GM12874 (cell line): Measurements from ENCODE around the gene CD8B.
"Not testable (repeated sequence)": the region's sequence is repeated elsewhere in the genome, so short reads cannot be mapped to it uniquely, and the experiment has no call there.

Experiments used
- TF ChIP-seq, protein P1 (sequence below): IDR thresholded peaks from 2 replicates; pipeline ENCODE4 v1.5.1; 2011; ENCODE audit warnings: low read depth, mild to moderate bottlenecking, control low read depth, low read length, moderate library complexity; ENCODE audit not compliant: insufficient read depth

The CD8B gene

DNA sequence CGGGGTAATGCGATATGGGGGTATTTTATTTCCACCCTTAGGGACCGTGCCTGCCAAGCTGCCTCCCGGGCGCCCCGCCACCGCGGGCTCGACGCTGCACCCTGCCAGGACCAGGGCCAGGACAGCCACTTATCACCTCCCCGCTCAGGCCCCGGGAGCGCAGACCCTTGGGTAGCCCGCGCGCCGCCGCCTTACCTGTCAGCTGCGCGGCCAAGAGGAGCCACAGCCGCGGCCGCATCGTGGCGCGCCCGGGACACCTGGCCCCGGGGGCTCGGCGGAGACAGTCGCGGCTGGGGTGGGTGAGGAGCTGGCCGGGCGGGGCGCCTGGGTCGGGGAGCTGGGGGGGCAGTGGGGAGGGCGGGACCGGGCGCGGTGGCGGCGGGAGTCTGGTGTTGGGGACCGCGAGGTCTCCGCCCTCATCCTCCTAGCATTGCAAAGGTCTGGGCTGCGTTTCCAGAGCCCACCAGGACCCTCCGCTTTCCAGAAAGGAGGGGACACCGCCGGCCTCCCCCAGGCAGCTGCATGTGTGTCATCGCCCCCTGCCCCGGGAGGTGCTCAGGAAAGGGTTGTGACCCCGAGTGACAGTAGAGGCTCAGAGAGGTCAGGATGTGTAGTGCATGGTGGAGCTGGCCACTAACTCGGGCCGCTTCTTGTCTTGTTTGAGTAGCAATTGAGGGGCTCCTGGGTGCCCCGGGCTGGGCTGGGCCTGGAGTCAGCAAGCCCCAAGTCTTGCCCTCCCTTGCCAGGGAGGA lies at the start of gene CD8B:
Gene CD8B (minus strand): TSS at position 259 of the 752 bp plus-strand sequence. CDS start 21 bp downstream, at position 238.
- TF ChIP-seq, protein P1, sequence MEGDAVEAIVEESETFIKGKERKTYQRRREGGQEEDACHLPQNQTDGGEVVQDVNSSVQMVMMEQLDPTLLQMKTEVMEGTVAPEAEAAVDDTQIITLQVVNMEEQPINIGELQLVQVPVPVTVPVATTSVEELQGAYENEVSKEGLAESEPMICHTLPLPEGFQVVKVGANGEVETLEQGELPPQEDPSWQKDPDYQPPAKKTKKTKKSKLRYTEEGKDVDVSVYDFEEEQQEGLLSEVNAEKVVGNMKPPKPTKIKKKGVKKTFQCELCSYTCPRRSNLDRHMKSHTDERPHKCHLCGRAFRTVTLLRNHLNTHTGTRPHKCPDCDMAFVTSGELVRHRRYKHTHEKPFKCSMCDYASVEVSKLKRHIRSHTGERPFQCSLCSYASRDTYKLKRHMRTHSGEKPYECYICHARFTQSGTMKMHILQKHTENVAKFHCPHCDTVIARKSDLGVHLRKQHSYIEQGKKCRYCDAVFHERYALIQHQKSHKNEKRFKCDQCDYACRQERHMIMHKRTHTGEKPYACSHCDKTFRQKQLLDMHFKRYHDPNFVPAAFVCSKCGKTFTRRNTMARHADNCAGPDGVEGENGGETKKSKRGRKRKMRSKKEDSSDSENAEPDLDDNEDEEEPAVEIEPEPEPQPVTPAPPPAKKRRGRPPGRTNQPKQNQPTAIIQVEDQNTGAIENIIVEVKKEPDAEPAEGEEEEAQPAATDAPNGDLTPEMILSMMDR: not testable (repeated sequence)

DNA sequence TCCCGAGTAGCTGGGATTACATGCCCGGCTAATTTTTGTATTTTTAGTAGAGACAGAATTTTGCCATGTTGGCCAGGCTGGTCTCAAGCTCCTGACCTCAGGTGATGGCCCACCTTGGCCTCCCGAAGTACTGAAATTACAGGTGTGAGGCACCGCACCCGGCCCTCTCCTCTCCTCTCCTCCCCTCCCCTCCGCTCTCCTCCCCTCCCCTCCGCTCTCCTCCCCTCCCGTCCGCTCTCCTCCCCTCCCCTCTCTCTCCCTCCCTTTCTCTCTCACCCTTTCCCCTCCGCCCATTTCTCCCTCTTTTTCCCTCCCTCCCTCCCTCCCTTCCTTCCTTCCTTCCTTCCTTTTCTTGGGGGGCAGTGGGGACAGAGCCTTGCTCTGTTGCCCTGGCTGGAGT lies 28.4 kb downstream of the CD8B start:
- TF ChIP-seq, protein P1: no peak

DNA sequence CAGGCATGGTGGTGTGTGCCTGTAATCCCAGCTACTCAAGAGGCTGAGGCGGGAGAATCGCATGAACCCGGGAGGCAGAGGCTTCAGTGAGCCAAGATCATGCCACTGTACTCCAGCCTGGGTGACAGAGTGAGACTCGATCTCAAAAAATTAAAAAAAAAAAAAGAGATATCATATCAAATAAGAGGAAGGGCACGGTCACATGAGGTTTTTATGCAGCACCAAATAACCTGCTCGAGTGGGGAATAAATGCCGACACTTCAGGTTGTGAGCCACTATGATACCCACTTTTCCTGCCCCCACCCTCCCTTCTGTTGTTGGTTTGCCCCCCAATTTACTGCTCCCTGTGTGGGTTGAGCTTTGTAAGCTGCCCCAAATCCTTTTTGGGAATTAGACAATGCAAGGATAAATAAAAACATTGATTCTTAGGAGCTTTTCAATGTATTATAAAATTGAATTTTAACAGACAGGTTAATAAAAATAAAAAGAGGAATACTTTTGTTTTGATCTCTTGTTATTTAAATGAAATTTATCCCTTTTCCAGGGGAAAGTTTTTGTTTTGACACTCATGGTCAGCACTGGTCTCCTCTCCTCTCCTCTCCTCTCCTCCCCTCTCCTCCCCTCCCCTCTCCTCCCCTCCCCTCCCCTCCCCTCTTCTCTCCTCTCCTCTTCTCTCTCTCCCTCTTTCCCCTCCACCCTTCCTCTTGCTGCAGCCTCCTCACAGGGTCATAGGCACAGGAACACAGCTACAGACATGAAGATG lies 29.2 kb downstream of the CD8B start:
- TF ChIP-seq, protein P1: no peak

DNA sequence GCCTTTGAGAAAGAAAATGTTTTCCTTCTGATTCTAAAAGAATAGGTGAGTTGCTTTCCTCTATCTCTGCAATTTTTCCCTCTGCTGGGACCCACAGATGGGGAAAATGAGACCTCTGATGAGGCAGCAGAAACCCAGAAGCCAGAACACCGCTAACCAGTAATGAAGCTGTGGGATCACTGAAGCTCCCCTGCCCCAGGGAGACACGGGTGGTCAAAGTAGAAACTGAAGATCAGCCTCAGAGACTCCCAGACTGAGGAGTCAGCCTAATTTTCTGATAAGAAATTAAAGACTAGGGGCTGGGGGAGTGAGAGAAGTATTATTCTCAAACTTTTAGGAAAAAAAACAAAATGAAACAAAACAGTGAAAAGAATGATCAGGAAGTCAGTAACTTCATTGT lies 30.1 kb downstream of the CD8B start:
- TF ChIP-seq, protein P1: no peak

DNA sequence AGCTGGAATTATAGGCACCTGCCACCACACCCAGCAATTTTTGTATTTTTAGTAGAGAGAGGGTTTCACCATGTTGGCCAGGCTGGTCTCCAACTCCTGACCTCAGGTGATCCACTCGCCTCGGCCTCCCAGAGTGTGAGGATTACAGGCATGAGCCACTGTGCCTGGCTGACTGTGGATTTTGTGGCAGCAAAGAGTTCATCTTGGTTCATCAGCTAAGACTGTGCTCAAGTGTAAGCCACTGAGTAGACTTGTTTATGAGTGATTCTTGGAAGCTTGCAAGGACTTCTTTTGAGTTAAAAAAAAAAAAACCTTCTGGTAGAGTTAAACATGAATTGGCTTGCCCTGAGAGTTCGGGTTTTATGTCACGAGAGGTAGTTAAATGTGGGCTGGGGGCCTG lies 34.7 kb downstream of the CD8B start:
- TF ChIP-seq, protein P1: no peak

DNA sequence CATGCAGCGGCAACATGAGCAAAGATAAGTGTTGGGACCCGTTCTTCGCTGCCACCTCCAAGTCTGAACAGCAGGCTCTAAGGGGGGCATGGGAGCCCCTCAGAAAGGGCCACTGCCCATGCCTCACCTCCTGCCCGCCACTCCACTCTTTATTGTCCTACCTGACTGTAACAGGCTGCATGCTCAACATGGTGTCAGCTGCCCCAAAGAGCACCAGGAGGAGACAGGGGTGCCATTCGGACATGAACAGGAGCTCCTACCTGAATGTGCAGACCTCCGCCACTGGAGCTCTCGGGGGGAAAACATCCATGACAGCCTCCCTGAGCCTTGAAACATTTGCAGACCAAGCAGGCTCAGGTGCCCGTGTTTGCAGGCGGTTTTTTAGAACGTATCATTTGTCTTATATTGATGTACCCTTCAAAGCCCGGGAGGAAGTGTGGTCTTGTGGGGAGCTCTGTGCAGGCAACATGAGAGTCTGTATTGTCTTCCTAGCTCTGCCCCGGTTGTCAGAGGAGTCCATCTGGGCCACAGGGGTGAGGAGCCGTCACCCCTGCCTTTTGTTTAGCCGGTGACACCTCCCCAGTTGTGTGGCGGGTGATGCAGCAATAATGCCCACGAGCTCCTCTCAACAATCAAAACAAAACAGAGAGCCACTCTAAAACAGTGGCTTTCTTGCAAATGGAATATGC lies 35.8 kb downstream of the CD8B start:
- TF ChIP-seq, protein P1: no peak
